Measurements from ENCODE around the gene NAALADL1.

NAALADL1 gene

GRCh38 chr11:65021509-65021908 lies 36.8 kb downstream of the NAALADL1 start:
- no peak overlapping the region for H3K9ac ChIP-seq (ENCODE audit: low read length in 5 of 5)
- H3K27me3 ChIP-seq (ENCODE audit: control insufficient read depth in 5 of 5, insufficient read depth in 4 of 5, low read length in 5 of 5) = no peaks in the 10 kb centered on the region
- no peak overlapping the region for H3K27ac ChIP-seq (ENCODE audit: low read depth, low read length)
- H3K4me3 ChIP-seq (ENCODE audit: low read depth in 1 of 5, low read length in 5 of 5) = no peak overlapping the region
- H3K4me1 ChIP-seq (ENCODE audit: control insufficient read depth in 5 of 5, insufficient read depth in 5 of 5, low read length in 5 of 5) = peaks cover 0 to 6% (median 3%) of the 10 kb centered on the region in 5 donors
- H3K9me3 ChIP-seq (ENCODE audit: control insufficient read depth in 5 of 5, low read length in 5 of 5) = no peaks in the 10 kb centered on the region
- peaks cover 0 to 39% (median 28%) of the 10 kb centered on the region in 5 donors for H3K36me3 ChIP-seq (ENCODE audit: control insufficient read depth in 5 of 5, insufficient read depth in 5 of 5, low read length in 5 of 5)

DNA sequence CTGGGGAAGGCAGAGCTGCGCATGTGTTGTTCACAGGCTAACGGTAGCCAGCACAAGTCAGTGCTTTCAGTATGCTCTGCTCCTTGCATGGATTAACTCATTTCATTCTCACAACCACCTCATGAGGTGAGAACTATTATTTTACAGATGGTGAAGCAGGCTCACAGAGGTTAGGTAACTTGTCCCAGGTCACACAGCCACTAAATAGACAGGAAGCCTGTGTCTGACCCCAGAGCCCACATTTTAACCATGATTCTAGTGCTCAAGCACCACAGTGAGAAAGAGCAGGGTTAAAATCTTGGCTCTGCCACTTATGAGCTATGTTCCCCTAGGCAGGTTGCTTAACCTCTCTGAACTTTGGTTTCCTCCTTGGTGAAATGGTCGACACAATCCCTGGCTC lies 37.4 kb downstream of the NAALADL1 start:
- no peak overlapping the region for H3K9ac ChIP-seq (ENCODE audit: low read length in 5 of 5)
- no peak overlapping the region for H3K27ac ChIP-seq (ENCODE audit: low read depth, low read length)
- no peaks in the 10 kb centered on the region for H3K9me3 ChIP-seq (ENCODE audit: control insufficient read depth in 5 of 5, low read length in 5 of 5)
- peaks cover 0 to 39% (median 28%) of the 10 kb centered on the region in 5 donors for H3K36me3 ChIP-seq (ENCODE audit: control insufficient read depth in 5 of 5, insufficient read depth in 5 of 5, low read length in 5 of 5)
- no peaks in the 10 kb centered on the region for H3K27me3 ChIP-seq (ENCODE audit: control insufficient read depth in 5 of 5, insufficient read depth in 4 of 5, low read length in 5 of 5)
- peaks cover 0 to 6% (median 3%) of the 10 kb centered on the region in 5 donors for H3K4me1 ChIP-seq (ENCODE audit: control insufficient read depth in 5 of 5, insufficient read depth in 5 of 5, low read length in 5 of 5)
- no peak overlapping the region for H3K4me3 ChIP-seq (ENCODE audit: low read depth in 1 of 5, low read length in 5 of 5)

GRCh38 chr11:65019824-65020223 lies 38.5 kb downstream of the NAALADL1 start:
- no peak overlapping the region for H3K4me3 ChIP-seq (ENCODE audit: low read depth in 1 of 5, low read length in 5 of 5)
- no peaks in the 10 kb centered on the region for H3K27me3 ChIP-seq (ENCODE audit: control insufficient read depth in 5 of 5, insufficient read depth in 4 of 5, low read length in 5 of 5)
- no peaks in the 10 kb centered on the region for H3K9me3 ChIP-seq (ENCODE audit: control insufficient read depth in 5 of 5, low read length in 5 of 5)
- peaks cover 0 to 39% (median 28%) of the 10 kb centered on the region in 5 donors for H3K36me3 ChIP-seq (ENCODE audit: control insufficient read depth in 5 of 5, insufficient read depth in 5 of 5, low read length in 5 of 5)
- peak overlapping the region in 1 of 5 donors; percentile 26 for H3K9ac ChIP-seq (ENCODE audit: low read length in 5 of 5)
- peaks cover 0 to 13% (median 5%) of the 10 kb centered on the region in 5 donors for H3K4me1 ChIP-seq (ENCODE audit: control insufficient read depth in 5 of 5, insufficient read depth in 5 of 5, low read length in 5 of 5)
- H3K27ac ChIP-seq (ENCODE audit: low read depth, low read length) = no peak overlapping the region

DNA sequence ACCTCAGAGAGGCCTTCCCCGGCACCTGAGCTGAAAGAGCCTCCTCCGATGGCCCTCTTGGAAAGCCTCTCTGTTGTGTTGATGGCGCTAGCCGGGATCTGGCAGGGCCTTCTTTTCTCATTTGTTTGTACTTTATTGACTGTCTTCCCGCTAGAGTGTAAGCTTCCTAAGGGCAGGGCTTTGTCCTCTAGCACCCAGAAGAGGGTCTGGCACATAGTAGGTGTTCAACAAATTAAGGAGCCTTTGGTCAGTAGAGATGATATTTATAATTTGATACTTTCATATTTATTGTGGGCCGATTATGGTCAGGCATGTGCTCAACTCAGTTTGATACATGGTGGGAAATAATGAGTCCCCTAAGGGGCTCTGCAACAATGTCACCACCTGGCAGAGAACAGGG lies 40.4 kb downstream of the NAALADL1 start:
- Histone ChIP-seq H3K9me3 (ENCODE audit: control insufficient read depth in 5 of 5, low read length in 5 of 5) (no peaks in the 10 kb centered on the region), H3K4me3 (ENCODE audit: low read depth in 1 of 5, low read length in 5 of 5) (no peak overlapping the region), H3K27me3 (ENCODE audit: control insufficient read depth in 5 of 5, insufficient read depth in 4 of 5, low read length in 5 of 5) (no peaks in the 10 kb centered on the region), H3K4me1 (ENCODE audit: control insufficient read depth in 5 of 5, insufficient read depth in 5 of 5, low read length in 5 of 5) (peaks cover 3 to 30% (median 18%) of the 10 kb centered on the region in 5 donors), H3K27ac (ENCODE audit: low read depth, low read length) (no peak overlapping the region), H3K9ac (ENCODE audit: low read length in 5 of 5) (no peak overlapping the region), H3K36me3 (ENCODE audit: control insufficient read depth in 5 of 5, insufficient read depth in 5 of 5, low read length in 5 of 5) (peaks cover 0 to 39% (median 28%) of the 10 kb centered on the region in 5 donors)

- Histone ChIP-seq H3K4me3 (ENCODE audit: low read depth in 1 of 5, low read length in 5 of 5) (no peak overlapping the region), H3K4me1 (ENCODE audit: control insufficient read depth in 5 of 5, insufficient read depth in 5 of 5, low read length in 5 of 5) (peaks cover 3 to 31% (median 19%) of the 10 kb centered on the region in 5 donors), H3K27me3 (ENCODE audit: control insufficient read depth in 5 of 5, insufficient read depth in 4 of 5, low read length in 5 of 5) (no peaks in the 10 kb centered on the region), H3K9me3 (ENCODE audit: control insufficient read depth in 5 of 5, low read length in 5 of 5) (no peaks in the 10 kb centered on the region), H3K36me3 (ENCODE audit: control insufficient read depth in 5 of 5, insufficient read depth in 5 of 5, low read length in 5 of 5) (peaks cover 0 to 30% (median 20%) of the 10 kb centered on the region in 5 donors), H3K9ac (ENCODE audit: low read length in 5 of 5) (no peak overlapping the region), H3K27ac (ENCODE audit: low read depth, low read length) (no peak overlapping the region)
These were observed 41.6 kb downstream of the NAALADL1 start for GRCh38 chr11:65016705-65017104.

DNA sequence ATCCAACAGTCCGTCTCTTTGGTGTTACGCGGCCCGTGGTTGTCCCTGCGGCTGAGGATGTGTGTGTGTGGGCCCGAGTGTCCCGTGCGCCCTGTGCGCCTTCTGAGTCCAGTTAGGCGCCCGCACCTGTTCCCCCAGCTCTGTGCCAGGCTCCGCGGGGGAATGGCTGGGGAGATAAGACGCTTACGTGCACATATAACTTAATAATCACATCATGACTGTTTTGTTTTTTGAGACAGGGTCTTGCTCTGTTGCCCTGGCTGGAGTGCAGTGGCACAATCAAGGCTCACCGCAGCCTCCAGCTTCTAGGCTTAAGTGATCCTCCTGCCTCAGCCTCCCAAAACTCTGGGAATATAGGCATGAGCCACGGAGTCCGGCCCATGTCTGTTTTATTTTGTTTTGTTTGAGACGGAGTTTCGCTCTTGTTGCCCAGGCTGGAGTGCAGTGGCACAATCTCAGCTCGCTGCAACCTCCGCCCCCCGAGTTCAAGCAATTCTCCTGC lies 43.6 kb downstream of the NAALADL1 start:
- Histone ChIP-seq H3K4me1 (ENCODE audit: control insufficient read depth in 5 of 5, insufficient read depth in 5 of 5, low read length in 5 of 5) (peaks cover 3 to 31% (median 19%) of the 10 kb centered on the region in 5 donors), H3K36me3 (ENCODE audit: control insufficient read depth in 5 of 5, insufficient read depth in 5 of 5, low read length in 5 of 5) (peaks cover 0 to 16% (median 10%) of the 10 kb centered on the region in 5 donors), H3K4me3 (ENCODE audit: low read depth in 1 of 5, low read length in 5 of 5) (peak overlapping the region; percentile 40 to 93 (median 86)), H3K9me3 (ENCODE audit: control insufficient read depth in 5 of 5, low read length in 5 of 5) (no peaks in the 10 kb centered on the region), H3K9ac (ENCODE audit: low read length in 5 of 5) (peak overlapping the region in 4 of 5 donors; percentile 84 to 96 (median 94)), H3K27ac (ENCODE audit: low read depth, low read length) (peak overlapping the region; percentile 96), H3K27me3 (ENCODE audit: control insufficient read depth in 5 of 5, insufficient read depth in 4 of 5, low read length in 5 of 5) (no peaks in the 10 kb centered on the region)

- peak within 1 kb of the TSS; percentile 69 to 93 (median 86) for H3K4me3 ChIP-seq (ENCODE audit: low read depth in 1 of 5, low read length in 5 of 5)
- H3K27ac ChIP-seq (ENCODE audit: low read depth, low read length) = peak within 1 kb of the TSS; percentile 96
- no peaks in the 10 kb centered on the region for H3K27me3 ChIP-seq (ENCODE audit: control insufficient read depth in 5 of 5, insufficient read depth in 4 of 5, low read length in 5 of 5)
- H3K9me3 ChIP-seq (ENCODE audit: control insufficient read depth in 5 of 5, low read length in 5 of 5) = no peaks in the 10 kb centered on the region
- peaks cover 0 to 13% (median 8%) of the 10 kb centered on the region in 5 donors for H3K36me3 ChIP-seq (ENCODE audit: control insufficient read depth in 5 of 5, insufficient read depth in 5 of 5, low read length in 5 of 5)
- H3K9ac ChIP-seq (ENCODE audit: low read length in 5 of 5) = peak within 1 kb of the TSS; percentile 38 to 96 (median 93)
- peaks cover 3 to 31% (median 19%) of the 10 kb centered on the region in 5 donors for H3K4me1 ChIP-seq (ENCODE audit: control insufficient read depth in 5 of 5, insufficient read depth in 5 of 5, low read length in 5 of 5)
These were observed 44.2 kb downstream of the NAALADL1 start, which contains the start of gene ARL2 for GRCh38 chr11:65013888-65014725. Gene ARL2, plus strand, starts transcription at chr11:65014160. Its CDS starts 48 bp downstream, at chr11:65014208.

- Histone ChIP-seq H3K27me3 (ENCODE audit: control insufficient read depth in 5 of 5, insufficient read depth in 4 of 5, low read length in 5 of 5) (no peaks in the 10 kb centered on the region), H3K4me3 (ENCODE audit: low read depth in 1 of 5, low read length in 5 of 5) (peak overlapping the region; percentile 69 to 93 (median 86)), H3K9me3 (ENCODE audit: control insufficient read depth in 5 of 5, low read length in 5 of 5) (no peaks in the 10 kb centered on the region), H3K9ac (ENCODE audit: low read length in 5 of 5) (peak overlapping the region; percentile 38 to 96 (median 93)), H3K27ac (ENCODE audit: low read depth, low read length) (peak overlapping the region; percentile 96), H3K36me3 (ENCODE audit: control insufficient read depth in 5 of 5, insufficient read depth in 5 of 5, low read length in 5 of 5) (peaks cover 0 to 7% (median 2%) of the 10 kb centered on the region in 5 donors), H3K4me1 (ENCODE audit: control insufficient read depth in 5 of 5, insufficient read depth in 5 of 5, low read length in 5 of 5) (peaks cover 3 to 31% (median 19%) of the 10 kb centered on the region in 5 donors)
These were observed 45.0 kb downstream of the NAALADL1 start for GRCh38 chr11:65013130-65013887.

GRCh38 chr11:65008873-65009272 lies 49.5 kb downstream of the NAALADL1 start:
- Histone ChIP-seq H3K4me3 (ENCODE audit: low read depth in 1 of 5, low read length in 5 of 5) (no peak overlapping the region), H3K27ac (ENCODE audit: low read depth, low read length) (no peak overlapping the region), H3K27me3 (ENCODE audit: control insufficient read depth in 5 of 5, insufficient read depth in 4 of 5, low read length in 5 of 5) (no peaks in the 10 kb centered on the region), H3K4me1 (ENCODE audit: control insufficient read depth in 5 of 5, insufficient read depth in 5 of 5, low read length in 5 of 5) (peaks cover 3 to 11% (median 9%) of the 10 kb centered on the region in 5 donors), H3K36me3 (ENCODE audit: control insufficient read depth in 5 of 5, insufficient read depth in 5 of 5, low read length in 5 of 5) (no peaks in the 10 kb centered on the region), H3K9ac (ENCODE audit: low read length in 5 of 5) (no peak overlapping the region), H3K9me3 (ENCODE audit: control insufficient read depth in 5 of 5, low read length in 5 of 5) (no peaks in the 10 kb centered on the region)

All from subcutaneous abdominal adipose tissue (tissue), 5 donors.